SIG-M5 (cell line): Measurements from ENCODE around the gene RPE65.
"Not testable (repeated sequence)": the region's sequence is repeated elsewhere in the genome, so short reads cannot be mapped to it uniquely, and the experiment has no call there.

Experiments
- DNase-seq: peaks from one replicate; lab custom pipeline; 2025; lab: John Stamatoyannopoulos, UW

The RPE65 gene

GRCh38 chr1:68449901-68450300 lies at the start of gene RPE65:
RPE65 (minus strand) TSS chr1:68449954; CDS start chr1:68449905, 49 bp downstream.
- DNase-seq = no peak

DNA sequence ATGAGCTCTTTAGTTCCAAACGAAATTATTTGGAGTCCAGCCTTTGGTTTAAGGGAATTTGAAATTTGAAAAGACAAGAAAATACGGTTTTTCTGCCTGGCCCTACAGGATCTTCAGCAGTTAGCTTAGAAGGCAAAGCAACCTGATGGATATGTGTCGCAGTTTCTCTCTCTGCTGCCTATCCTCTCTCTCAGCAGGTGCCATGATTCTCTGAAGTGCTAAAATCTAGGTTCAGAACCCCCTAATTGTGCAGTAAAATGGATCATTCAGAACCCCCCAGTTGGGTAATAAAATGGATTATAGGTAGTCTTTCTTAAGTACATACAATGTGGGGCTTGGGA lies 47.6 kb upstream of the RPE65 start:
- DNase-seq = no peak

- DNase-seq = no peak
Observed at GRCh38 chr1:68496680-68497357, 47.1 kb upstream of the RPE65 start, which contains the start of gene DEPDC1. DEPDC1 (minus strand) TSS chr1:68497082; CDS start chr1:68496999, 83 bp downstream.

GRCh38 chr1:68495968-68496679 lies 46.4 kb upstream of the RPE65 start:
- no peak for DNase-seq

DNA sequence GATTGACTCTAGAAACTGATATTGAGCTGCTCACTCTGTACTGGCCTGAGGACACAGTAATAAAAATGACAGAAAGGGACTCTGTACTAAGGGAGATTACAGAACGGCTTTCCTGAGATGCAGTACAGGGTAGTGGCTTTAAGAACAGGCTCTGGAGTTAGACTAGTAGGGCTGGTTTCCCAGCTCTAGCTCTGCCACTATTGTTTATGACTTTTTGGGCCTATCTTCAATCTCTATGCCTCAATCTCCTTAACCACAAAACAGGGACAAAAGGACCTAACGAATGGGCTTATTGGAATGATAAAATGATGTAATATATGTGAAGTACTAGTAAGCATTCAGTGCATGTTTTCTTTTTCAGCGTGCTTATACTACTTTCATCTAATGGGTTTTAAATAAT lies 45.8 kb upstream of the RPE65 start:
- DNase-seq = no peak

DNA sequence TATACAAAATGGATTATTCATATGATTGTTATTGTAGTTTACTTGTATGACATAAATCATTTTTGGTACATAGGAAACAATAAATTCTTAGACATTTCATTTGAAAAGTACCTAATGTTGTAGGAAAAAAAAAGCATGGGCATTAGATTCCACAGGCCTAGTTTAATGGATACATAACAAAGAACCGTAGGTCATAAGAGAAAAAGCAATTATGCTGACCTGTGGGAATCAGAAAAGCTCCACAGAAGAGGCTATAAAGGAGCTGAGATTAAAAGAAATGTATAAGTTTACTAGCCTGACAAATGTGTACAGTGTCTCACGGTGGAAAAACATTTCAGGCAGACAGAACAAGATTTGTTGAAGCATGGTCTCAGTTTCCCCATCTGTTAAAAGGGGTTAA lies 43.4 kb upstream of the RPE65 start:
- DNase-seq = no peak

DNA sequence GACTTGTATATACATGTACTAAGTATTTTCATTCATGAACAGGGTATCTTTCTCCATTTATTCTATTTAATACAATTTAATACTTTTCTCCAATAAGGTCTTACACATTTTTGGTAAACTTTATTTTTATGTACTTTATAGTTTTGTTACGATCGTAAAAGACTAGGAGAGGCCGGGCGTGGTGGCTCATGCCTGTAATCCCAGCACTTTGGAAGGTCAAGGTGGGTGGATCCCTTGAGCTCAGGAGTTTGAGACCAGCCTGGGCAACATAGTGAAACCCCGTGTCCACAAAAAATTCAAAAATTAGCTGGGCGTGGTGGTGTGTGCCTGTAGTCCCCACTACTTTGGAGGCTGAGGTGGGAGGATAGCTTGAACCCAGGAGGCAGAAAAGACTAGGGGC lies 42.5 kb upstream of the RPE65 start:
- DNase-seq = not testable (repeated sequence)

GRCh38 chr1:68490046-68490651 lies 40.4 kb upstream of the RPE65 start:
- DNase-seq = no peak

- DNase-seq = no peak
Observed at GRCh38 chr1:68485431-68486022, 35.8 kb upstream of the RPE65 start.

DNA sequence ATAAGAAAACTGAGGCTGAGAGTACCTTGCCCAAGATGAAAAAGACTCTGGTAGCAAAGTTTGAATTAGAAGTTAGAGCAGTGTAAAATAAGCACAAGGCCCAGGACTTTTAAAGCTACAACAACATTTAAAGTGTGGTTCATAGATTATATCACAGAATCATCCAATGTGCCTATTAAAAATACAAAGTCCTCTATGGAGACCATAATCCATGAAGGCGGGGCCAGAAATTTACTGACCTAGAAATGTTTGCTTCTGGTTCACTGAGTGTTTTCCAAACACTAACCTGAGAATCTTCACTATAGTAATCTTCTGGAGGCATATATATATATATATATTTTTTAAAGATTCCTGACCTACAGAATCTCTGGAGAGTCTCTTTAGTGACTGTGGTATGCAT lies 34.9 kb upstream of the RPE65 start:
- no peak for DNase-seq

DNA sequence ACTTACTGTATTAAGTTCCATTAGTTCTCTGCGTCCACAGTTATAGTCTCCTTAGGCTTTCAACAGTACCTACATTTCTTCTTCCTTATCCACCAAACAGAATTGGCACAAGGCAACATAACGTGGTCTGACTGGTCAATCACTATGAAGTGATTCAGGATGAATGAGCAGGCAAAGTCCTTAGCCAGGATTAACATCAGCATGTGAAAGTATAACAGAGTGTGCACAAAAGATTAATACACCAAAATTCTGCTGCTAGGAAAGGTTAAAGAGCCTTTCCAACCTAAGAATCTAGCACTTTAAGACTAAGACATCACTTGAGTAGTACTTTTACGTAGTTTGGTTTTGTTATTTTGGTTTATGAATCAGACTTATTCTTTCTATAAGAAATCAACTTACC lies 31.3 kb upstream of the RPE65 start:
- no peak for DNase-seq

DNA sequence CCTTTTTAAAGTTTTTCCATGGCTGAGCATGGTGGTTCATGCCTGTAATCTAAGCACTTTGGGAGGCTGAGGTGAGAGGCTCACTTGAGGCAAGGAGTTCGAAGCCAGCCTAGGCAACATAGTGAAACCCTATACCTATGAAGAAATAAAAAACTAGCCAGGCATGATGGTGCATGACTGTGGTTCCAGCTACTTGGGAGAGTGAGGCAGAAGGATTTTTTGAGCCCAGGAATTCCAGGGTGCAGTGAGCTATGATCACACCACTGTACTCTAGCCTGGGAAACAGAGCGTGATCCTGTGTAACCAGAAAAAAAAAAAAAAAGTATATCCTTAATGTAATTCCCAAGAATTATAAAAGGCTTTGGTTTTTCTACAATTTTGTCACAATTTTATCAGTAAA lies 29.7 kb upstream of the RPE65 start:
- DNase-seq = no peak

DNA sequence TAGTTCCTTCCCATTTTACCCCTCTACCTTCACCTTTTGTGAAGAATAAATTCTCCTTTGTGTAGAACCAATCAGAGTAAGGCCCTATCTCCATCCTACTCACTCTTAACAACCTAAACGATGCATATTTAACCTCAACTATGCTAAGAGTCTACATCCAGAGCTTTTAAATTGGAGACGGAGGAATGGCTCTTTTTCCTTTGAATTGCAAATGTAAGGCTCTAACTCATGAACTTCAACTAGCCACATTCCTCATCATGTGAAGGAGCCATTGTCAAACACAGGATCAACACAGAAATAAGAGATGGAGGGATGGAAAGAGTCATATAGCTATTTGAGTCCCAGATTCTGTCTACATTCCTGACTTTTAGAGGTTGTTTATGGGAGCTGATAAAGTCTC lies 28.9 kb upstream of the RPE65 start:
- DNase-seq = no peak

DNA sequence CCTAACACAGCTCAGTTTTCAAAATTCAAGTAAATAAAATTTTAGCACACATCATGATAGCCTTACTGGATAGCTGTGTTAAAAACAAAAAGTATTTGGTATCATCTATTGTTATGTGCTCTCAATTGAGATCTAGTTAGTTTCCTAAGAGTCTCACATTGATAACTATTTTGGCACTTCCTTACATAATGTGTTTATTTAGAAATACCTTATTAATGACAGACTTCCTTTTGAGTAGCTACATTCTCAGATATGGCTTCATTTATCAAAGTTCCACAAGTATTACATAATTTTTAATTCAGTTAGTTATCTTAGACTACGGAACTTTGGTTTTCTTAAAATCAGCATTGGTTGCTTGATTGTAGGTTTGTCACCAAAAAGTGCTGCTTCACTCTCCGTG lies 26.9 kb upstream of the RPE65 start:
- not testable (repeated sequence) for DNase-seq

DNA sequence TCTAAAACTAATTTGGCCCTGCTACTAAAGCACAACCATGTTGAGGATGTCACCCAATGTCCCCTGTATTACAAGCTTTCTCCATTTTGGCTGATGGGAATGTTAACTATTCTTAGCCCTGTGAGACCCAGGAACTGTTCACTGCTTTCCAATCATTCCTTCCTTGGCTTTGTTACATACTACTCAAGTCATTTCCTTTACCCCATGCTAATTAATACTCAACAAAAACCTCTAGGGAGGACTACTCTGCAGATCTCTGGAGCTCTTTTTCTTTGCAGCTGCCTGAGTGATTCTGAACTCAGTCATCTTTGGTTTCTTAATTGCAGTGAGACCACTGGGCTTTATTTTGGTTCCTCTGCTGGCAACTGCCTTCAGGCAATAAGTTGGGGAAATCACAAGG lies 23.3 kb upstream of the RPE65 start:
- DNase-seq = no peak

DNA sequence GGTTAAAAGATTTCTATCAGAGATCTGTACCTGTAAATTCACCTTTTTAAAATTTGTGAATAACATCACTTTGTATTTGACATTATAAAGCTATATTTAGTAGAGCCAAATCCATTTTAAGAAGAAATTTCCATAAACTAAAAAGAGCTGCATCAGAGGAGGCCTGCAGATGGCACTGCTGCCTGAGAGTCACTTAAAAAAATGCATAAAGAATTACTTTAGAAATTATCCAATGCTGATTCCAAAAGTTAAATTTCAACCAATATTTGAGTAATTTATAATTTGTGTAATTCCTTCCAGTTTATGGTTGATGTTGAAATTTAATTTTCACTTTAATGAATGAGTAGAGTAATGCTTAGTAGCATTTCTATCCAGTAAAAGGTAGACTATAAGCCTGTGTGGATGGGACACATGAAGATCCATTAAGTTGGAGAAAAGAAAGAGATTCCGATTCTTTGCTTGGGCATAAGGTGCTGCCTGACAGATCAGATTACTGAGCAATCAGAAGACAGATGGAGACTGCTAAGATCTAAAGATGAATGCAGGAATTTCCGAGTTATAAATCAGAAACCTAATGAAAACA lies 20.7 kb upstream of the RPE65 start:
- no peak for DNase-seq

DNA sequence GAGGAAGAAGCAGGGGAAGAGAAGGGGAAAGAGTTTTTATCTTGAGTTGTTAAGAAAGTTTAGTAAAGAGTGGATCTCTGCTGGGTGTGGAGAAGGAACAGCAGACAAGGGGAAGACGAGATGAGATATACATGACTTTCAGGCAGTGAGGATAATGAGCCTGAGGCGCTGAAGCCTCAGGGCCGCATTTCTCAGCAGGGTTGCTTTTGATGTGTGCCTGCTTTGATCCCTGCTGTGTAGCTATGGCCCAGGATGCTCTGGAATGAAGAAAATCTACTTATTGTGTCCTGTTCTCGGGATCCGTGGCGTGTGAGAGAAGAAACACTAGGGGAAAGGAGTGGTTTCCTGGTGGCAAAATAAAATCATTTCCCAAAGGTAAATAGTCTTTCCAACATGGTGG lies 15.1 kb upstream of the RPE65 start:
- DNase-seq = no peak

- no peak for DNase-seq
Observed at GRCh38 chr1:68460935-68461334, 11.2 kb upstream of the RPE65 start.

GRCh38 chr1:68459796-68460195 lies 10.0 kb upstream of the RPE65 start:
- no peak for DNase-seq

DNA sequence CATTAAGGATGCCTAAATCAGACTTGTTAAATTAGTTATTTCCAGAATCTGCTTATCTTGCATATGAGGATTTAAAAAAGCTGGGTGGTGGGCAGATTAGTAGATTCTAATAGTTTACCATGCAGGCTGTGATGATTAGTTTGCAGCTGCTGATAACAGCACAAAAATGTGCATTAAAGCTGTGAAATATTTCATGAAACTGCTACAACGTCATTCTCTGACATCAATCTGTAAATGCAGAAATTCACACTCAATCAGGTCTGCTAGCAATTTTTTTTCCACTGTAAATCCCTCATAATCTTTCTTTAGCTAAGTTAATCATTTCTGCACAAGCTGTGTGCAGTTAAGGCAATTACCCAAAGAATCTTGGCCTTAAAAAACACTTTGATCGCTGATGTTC lies 9.3 kb upstream of the RPE65 start:
- no peak for DNase-seq

DNA sequence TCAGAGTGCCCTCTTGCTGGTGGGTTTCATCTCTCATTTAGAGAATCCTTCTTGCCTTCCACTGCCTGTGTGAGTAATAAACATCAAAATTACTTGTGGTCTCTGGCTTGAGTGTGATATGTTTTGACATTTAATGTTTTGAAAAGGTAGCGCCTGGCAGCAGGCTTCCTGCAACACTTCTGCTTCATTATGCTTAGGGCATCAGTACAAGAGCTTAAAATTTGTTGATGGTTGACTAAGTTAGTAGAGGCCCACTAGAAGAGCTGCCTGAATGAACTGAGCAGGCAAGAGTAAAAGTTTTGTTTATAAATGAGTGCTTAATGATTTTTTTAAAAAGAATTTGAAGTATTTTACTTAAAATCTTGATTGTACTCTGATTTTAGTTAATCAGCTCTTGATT lies 6.4 kb upstream of the RPE65 start:
- DNase-seq = no peak

- no peak for DNase-seq
Observed at GRCh38 chr1:68454534-68454933, 4.8 kb upstream of the RPE65 start.
